Esophagus mucosa (tissue), 1 donor: ENCODE results near the gene KRT23. TPM values are rescaled to one million over a fixed set of nuclear protein-coding genes. Genes with fewer than 3 reads are reported as not detected.

ENCODE experiments used
- total RNA-seq: library from RNA; stranded (reverse); gene quantifications from one replicate; pipeline ENCODE4 v1.2.4, GENCODE V29; 2023
- donor health status: DM: yes; HTN: yes; CAD: no.

The KRT23 gene
- total RNA-seq, 1 donor from 2014 or later: 3.1 TPM

Other genes with a start within 250 kb of the KRT23 start
- 10.0 TPM for gene KRT24, start 233.9 kb downstream of the KRT23 start, total RNA-seq
- gene KRT25, start 182.3 kb downstream of the KRT23 start, total RNA-seq: not detected
- gene KRT26, start 165.4 kb downstream of the KRT23 start, total RNA-seq: not detected
- gene KRT27, start 155.1 kb downstream of the KRT23 start, total RNA-seq: not detected
- not detected for gene KRT28, start 137.7 kb downstream of the KRT23 start, total RNA-seq
- 50.3 TPM for gene KRT10, start 115.0 kb downstream of the KRT23 start, total RNA-seq
- gene KRT12, start 70.4 kb downstream of the KRT23 start, total RNA-seq: not detected
- 0.20 TPM for gene KRT20, start 52.4 kb downstream of the KRT23 start, total RNA-seq
- gene KRT39, start 29.3 kb upstream of the KRT23 start, total RNA-seq: not detected
- gene KRT40, start 46.7 kb upstream of the KRT23 start, total RNA-seq: not detected
- not detected for gene KRTAP3-3, start 56.5 kb upstream of the KRT23 start, total RNA-seq
- gene KRTAP3-2, start 62.3 kb upstream of the KRT23 start, total RNA-seq: not detected
- gene KRTAP3-1, start 71.5 kb upstream of the KRT23 start, total RNA-seq: not detected
- not detected for gene KRTAP1-5, start 89.6 kb upstream of the KRT23 start, total RNA-seq
- gene KRTAP1-4, start 92.5 kb upstream of the KRT23 start, total RNA-seq: not detected
- gene KRTAP1-3, start 97.2 kb upstream of the KRT23 start, total RNA-seq: not detected
- not detected for gene KRTAP1-1, start 103.8 kb upstream of the KRT23 start, total RNA-seq
- not detected for gene KRTAP2-1, start 109.7 kb upstream of the KRT23 start, total RNA-seq
- not detected for gene KRTAP2-2, start 117.6 kb upstream of the KRT23 start, total RNA-seq
- gene KRTAP2-3, start 122.5 kb upstream of the KRT23 start, total RNA-seq: not detected
- not detected for gene KRTAP2-4, start 128.2 kb upstream of the KRT23 start, total RNA-seq
- gene KRTAP4-7, start 146.5 kb upstream of the KRT23 start, total RNA-seq: not detected
- not detected for gene KRTAP4-8, start 160.5 kb upstream of the KRT23 start, total RNA-seq
- not detected for gene KRTAP4-16, start 164.6 kb upstream of the KRT23 start, total RNA-seq
- gene KRTAP4-9, start 167.7 kb upstream of the KRT23 start, total RNA-seq: not detected
- gene KRTAP4-11, start 180.7 kb upstream of the KRT23 start, total RNA-seq: not detected
- not detected for gene KRTAP4-12, start 186.5 kb upstream of the KRT23 start, total RNA-seq
- not detected for gene KRTAP4-6, start 202.9 kb upstream of the KRT23 start, total RNA-seq
- not detected for gene KRTAP4-5, start 212.2 kb upstream of the KRT23 start, total RNA-seq
- not detected for gene KRTAP4-4, start 223.1 kb upstream of the KRT23 start, total RNA-seq
- not detected for gene KRTAP4-3, start 230.6 kb upstream of the KRT23 start, total RNA-seq
- not detected for gene KRTAP4-2, start 240.6 kb upstream of the KRT23 start, total RNA-seq
- not detected for gene KRTAP4-1, start 247.3 kb upstream of the KRT23 start, total RNA-seq